ENCODE data around the gene ZBTB4.

Gene ZBTB4

GRCh38 chr17:7466639-7467341, 12.6 kb downstream of the ZBTB4 start:
- Histone ChIP-seq H3K9me3 (ENCODE audit: control insufficient read depth, low read depth, low read length) (no peaks in the 10 kb centered on the region), H3K4me3 (ENCODE audit: low read length) (no peak overlapping the region), H3K4me1 (ENCODE audit: control insufficient read depth, low read depth, low read length) (no peaks in the 10 kb centered on the region), H3K27ac (ENCODE audit: low read length) (no peak overlapping the region), H3K27me3 (ENCODE audit: control insufficient read depth, insufficient read depth, low read length) (no peaks in the 10 kb centered on the region), H3K36me3 (ENCODE audit: control insufficient read depth, low read depth, low read length) (no peaks in the 10 kb centered on the region), H3K9ac (ENCODE audit: low read length) (no peak overlapping the region)

- no peaks in the 10 kb centered on the region for H3K36me3 ChIP-seq (ENCODE audit: control insufficient read depth, low read depth, low read length)
- H3K9me3 ChIP-seq (ENCODE audit: control insufficient read depth, low read depth, low read length): no peaks in the 10 kb centered on the region
- H3K27me3 ChIP-seq (ENCODE audit: control insufficient read depth, insufficient read depth, low read length): no peaks in the 10 kb centered on the region
- no peak overlapping the region for H3K9ac ChIP-seq (ENCODE audit: low read length)
- H3K4me1 ChIP-seq (ENCODE audit: control insufficient read depth, low read depth, low read length): no peaks in the 10 kb centered on the region
- H3K27ac ChIP-seq (ENCODE audit: low read length): no peak overlapping the region
- H3K4me3 ChIP-seq (ENCODE audit: low read length): no peak overlapping the region
Observed at GRCh38 chr17:7466318-7466638, 13.2 kb downstream of the ZBTB4 start.

GRCh38 chr17:7465597-7466275, 13.7 kb downstream of the ZBTB4 start:
- Histone ChIP-seq H3K9ac (ENCODE audit: low read length) (no peak overlapping the region), H3K27me3 (ENCODE audit: control insufficient read depth, insufficient read depth, low read length) (no peaks in the 10 kb centered on the region), H3K27ac (ENCODE audit: low read length) (no peak overlapping the region)

GRCh38 chr17:7464081-7464480, 15.3 kb downstream of the ZBTB4 start:
- no peaks in the 10 kb centered on the region for H3K27me3 ChIP-seq (ENCODE audit: control insufficient read depth, insufficient read depth, low read length)
- H3K9ac ChIP-seq (ENCODE audit: low read length): no peak overlapping the region
- H3K9me3 ChIP-seq (ENCODE audit: control insufficient read depth, low read depth, low read length): no peaks in the 10 kb centered on the region
- H3K27ac ChIP-seq (ENCODE audit: low read length): no peak overlapping the region
- no peaks in the 10 kb centered on the region for H3K36me3 ChIP-seq (ENCODE audit: control insufficient read depth, low read depth, low read length)
- no peak overlapping the region for H3K4me3 ChIP-seq (ENCODE audit: low read length)
- H3K4me1 ChIP-seq (ENCODE audit: control insufficient read depth, low read depth, low read length): peaks cover 6% of the 10 kb centered on the region

More at GRCh38 chr17:7465597-7466275, 13.7 kb downstream of the ZBTB4 start:
- no peaks in the 10 kb centered on the region for H3K9me3 ChIP-seq (ENCODE audit: control insufficient read depth, low read depth, low read length)
- no peak overlapping the region for H3K4me3 ChIP-seq (ENCODE audit: low read length)
- peaks cover 5% of the 10 kb centered on the region for H3K4me1 ChIP-seq (ENCODE audit: control insufficient read depth, low read depth, low read length)
- no peaks in the 10 kb centered on the region for H3K36me3 ChIP-seq (ENCODE audit: control insufficient read depth, low read depth, low read length)

GRCh38 chr17:7463372-7463846, 16.0 kb downstream of the ZBTB4 start:
- Histone ChIP-seq H3K9me3 (ENCODE audit: control insufficient read depth, low read depth, low read length) (no peaks in the 10 kb centered on the region), H3K9ac (ENCODE audit: low read length) (no peak overlapping the region), H3K27ac (ENCODE audit: low read length) (no peak overlapping the region), H3K36me3 (ENCODE audit: control insufficient read depth, low read depth, low read length) (no peaks in the 10 kb centered on the region), H3K4me1 (ENCODE audit: control insufficient read depth, low read depth, low read length) (peaks cover 6% of the 10 kb centered on the region), H3K4me3 (ENCODE audit: low read length) (no peak overlapping the region), H3K27me3 (ENCODE audit: control insufficient read depth, insufficient read depth, low read length) (no peaks in the 10 kb centered on the region)

GRCh38 chr17:7462474-7463371, 16.7 kb downstream of the ZBTB4 start:
- Histone ChIP-seq H3K36me3 (ENCODE audit: control insufficient read depth, low read depth, low read length) (no peaks in the 10 kb centered on the region), H3K27ac (ENCODE audit: low read length) (no peak overlapping the region), H3K9me3 (ENCODE audit: control insufficient read depth, low read depth, low read length) (no peaks in the 10 kb centered on the region), H3K27me3 (ENCODE audit: control insufficient read depth, insufficient read depth, low read length) (no peaks in the 10 kb centered on the region), H3K4me3 (ENCODE audit: low read length) (no peak overlapping the region), H3K9ac (ENCODE audit: low read length) (no peak overlapping the region), H3K4me1 (ENCODE audit: control insufficient read depth, low read depth, low read length) (peaks cover 6% of the 10 kb centered on the region)

- Histone ChIP-seq H3K36me3 (ENCODE audit: control insufficient read depth, low read depth, low read length) (no peaks in the 10 kb centered on the region), H3K9ac (ENCODE audit: low read length) (no peak overlapping the region), H3K27me3 (ENCODE audit: control insufficient read depth, insufficient read depth, low read length) (no peaks in the 10 kb centered on the region), H3K9me3 (ENCODE audit: control insufficient read depth, low read depth, low read length) (no peaks in the 10 kb centered on the region), H3K4me1 (ENCODE audit: control insufficient read depth, low read depth, low read length) (peaks cover 6% of the 10 kb centered on the region), H3K27ac (ENCODE audit: low read length) (no peak overlapping the region), H3K4me3 (ENCODE audit: low read length) (no peak overlapping the region)
Observed at GRCh38 chr17:7460850-7461660, 18.4 kb downstream of the ZBTB4 start.

DNA sequence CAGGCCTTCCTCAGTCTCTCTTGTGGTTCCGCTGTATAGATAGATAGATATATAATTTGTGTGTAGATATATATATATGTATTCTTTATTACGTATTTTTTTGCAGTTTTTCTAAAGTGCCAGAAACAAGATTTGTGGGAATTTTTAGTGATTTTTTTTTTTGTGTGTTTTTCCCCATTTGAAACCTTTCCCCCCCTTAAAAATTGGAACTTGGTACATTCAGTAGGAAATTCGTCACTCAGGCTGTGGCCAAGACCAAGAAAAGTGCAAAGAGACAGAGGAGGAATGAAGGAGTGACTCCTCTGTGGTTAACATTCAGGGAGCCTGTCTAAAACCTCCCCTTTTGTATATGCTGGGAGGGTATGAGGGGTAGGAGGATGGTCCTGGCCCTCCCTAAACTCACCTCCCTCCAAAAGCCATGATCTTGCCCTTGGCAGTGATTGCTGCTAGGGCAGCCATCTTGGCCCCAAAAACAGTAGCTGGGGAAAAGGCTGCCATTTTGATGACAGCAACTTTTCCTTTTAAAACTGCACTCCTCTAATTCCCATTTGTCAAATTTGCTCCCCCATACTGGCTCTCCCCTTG, 19.4 kb downstream of the ZBTB4 start:
- no peaks in the 10 kb centered on the region for H3K36me3 ChIP-seq (ENCODE audit: control insufficient read depth, low read depth, low read length)
- H3K27me3 ChIP-seq (ENCODE audit: control insufficient read depth, insufficient read depth, low read length): no peaks in the 10 kb centered on the region
- no peak overlapping the region for H3K4me3 ChIP-seq (ENCODE audit: low read length)
- H3K9ac ChIP-seq (ENCODE audit: low read length): no peak overlapping the region
- peaks cover 6% of the 10 kb centered on the region for H3K4me1 ChIP-seq (ENCODE audit: control insufficient read depth, low read depth, low read length)
- H3K27ac ChIP-seq (ENCODE audit: low read length): no peak overlapping the region
- H3K9me3 ChIP-seq (ENCODE audit: control insufficient read depth, low read depth, low read length): no peaks in the 10 kb centered on the region

- H3K27me3 ChIP-seq (ENCODE audit: control insufficient read depth, insufficient read depth, low read length): peaks cover 8% of the 10 kb centered on the region
- H3K9me3 ChIP-seq (ENCODE audit: control insufficient read depth, low read depth, low read length): no peaks in the 10 kb centered on the region
- H3K9ac ChIP-seq (ENCODE audit: low read length): no peak overlapping the region
- H3K36me3 ChIP-seq (ENCODE audit: control insufficient read depth, low read depth, low read length): no peaks in the 10 kb centered on the region
- H3K4me3 ChIP-seq (ENCODE audit: low read length): no peak overlapping the region
- H3K4me1 ChIP-seq (ENCODE audit: control insufficient read depth, low read depth, low read length): peaks cover 5% of the 10 kb centered on the region
- no peak overlapping the region for H3K27ac ChIP-seq (ENCODE audit: low read length)
Observed at GRCh38 chr17:7448461-7448860, 31.0 kb downstream of the ZBTB4 start.

DNA sequence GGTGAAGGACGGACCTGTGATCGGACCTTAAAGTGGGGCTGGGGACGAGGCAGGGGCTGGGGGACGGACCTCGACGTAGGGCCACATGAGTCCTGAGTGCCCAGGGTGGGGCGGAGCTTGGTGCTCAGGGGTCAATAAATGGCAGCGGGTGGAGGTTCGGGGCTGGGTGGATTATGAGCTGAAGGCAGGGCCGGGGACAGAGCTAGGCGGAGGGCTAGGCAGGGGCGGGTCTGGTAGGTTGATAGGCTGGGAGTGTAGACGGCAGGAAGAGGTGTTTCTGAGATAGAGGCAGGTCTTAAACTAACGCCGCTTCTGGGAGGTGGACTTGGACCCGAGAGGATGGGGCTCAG, 33.8 kb downstream of the ZBTB4 start:
- Histone ChIP-seq H3K27me3 (ENCODE audit: control insufficient read depth, insufficient read depth, low read length) (peaks cover 29% of the 10 kb centered on the region), H3K27ac (ENCODE audit: low read length) (no peak overlapping the region), H3K4me1 (ENCODE audit: control insufficient read depth, low read depth, low read length) (peaks cover 13% of the 10 kb centered on the region), H3K4me3 (ENCODE audit: low read length) (peak overlapping the region; percentile 67), H3K9ac (ENCODE audit: low read length) (peak overlapping the region; percentile 14), H3K9me3 (ENCODE audit: control insufficient read depth, low read depth, low read length) (no peaks in the 10 kb centered on the region), H3K36me3 (ENCODE audit: control insufficient read depth, low read depth, low read length) (no peaks in the 10 kb centered on the region)
